Right lobe of liver (tissue), 6 donors: ENCODE measurements around the gene CRHBP. TPM values are rescaled to one million over a fixed set of nuclear protein-coding genes. Genes with fewer than 3 reads are reported as not detected.

Source experiments
- ATAC-seq, 4 donors: fragments of 200-7000 bp; cut with Tn5 transposase; one replicate each; pipeline ENCODE4 v1.9.1; 2020; ENCODE audit warnings: mild to moderate bottlenecking in 4 of 4, moderate library complexity in 4 of 4
- DNase-seq, 3 donors: peaks; one replicate each; pipeline ENCODE4 v3.0.0-alpha.2; 2020
- H3K27ac ChIP-seq, 3 donors: fragments of 200-600 bp; one replicate each; pipeline ENCODE4 v1.8.0; 2022
- H3K27me3 ChIP-seq, 2 donors: fragments of 200-600 bp; one replicate each; pipeline ENCODE4 v1.8.0; 2022
- H3K36me3 ChIP-seq, 4 donors: fragments of 200-600 bp; sonication (generic) in 1 of 4; one replicate each; pipeline versions ENCODE4 v1.5.1 to v1.8.0; 2017 to 2022; ENCODE audit warnings: control low read depth in 1 of 4
- H3K4me1 ChIP-seq, 4 donors: fragments of 200-600 bp; sonication (generic) in 1 of 4; one replicate each; pipeline versions ENCODE4 v1.5.1 to v1.8.0; 2017 to 2022; ENCODE audit warnings: control low read depth in 1 of 4
- H3K4me3 ChIP-seq, 3 donors: fragments of 200-600 bp; one replicate each; pipeline ENCODE4 v1.8.0; 2022
- H3K9me3 ChIP-seq, 4 donors: fragments of 200-600 bp; sonication (generic) in 1 of 4; one replicate each; pipeline versions ENCODE4 v1.5.1 to v1.8.0; 2017 to 2022; ENCODE audit warnings: control low read depth in 1 of 4
- POLR2A ChIP-seq: fragments of 450-650 bp; IDR thresholded peaks from one replicate; pipeline ENCODE4 v1.6.1; 2017; ENCODE audit warnings: antibody characterized with exemption, mild to moderate bottlenecking
- WGBS: methylation state at CpG from one replicate; pipeline ENCODE4 v1.1.6; 2018; ENCODE audit warnings: low coverage, low lambda C conversion rate; ENCODE audit not compliant: insufficient coverage; ENCODE audit errors: missing lambda C conversion rate; 5-methylcytosine and 5-hydroxymethylcytosine counted together
- intact Hi-C, 2 donors: fragments of 100-400 bp; cut with DNase I; formaldehyde crosslinking; loops; one replicate each; pipeline versions ENCODE4 v1.11.2 to v1.14.1; 2022
- total RNA-seq, 6 experiments: library from RNA; depleted of rRNA in 2 of 6; stranded (reverse); fragments of >200 nt in 2 of 6; fragmentation: NEBNext Ultra II Directional in 3 of 6; extraction: Animal tissue kit (Norgen Biotek cat#: 25700) in 3 of 6; gene quantifications; one replicate each; pipeline versions ENCODE4 v1.1.0 to v1.2.4, GENCODE V29; 2016 to 2023
- TF ChIP-seq, protein P1 (sequence below), 4 donors: fragments of 200-600 bp in 3 of 4; fragments of 450-650 bp in 1 of 4; IDR thresholded peaks; one replicate each; pipeline versions ENCODE4 v1.5.1 to v1.8.0; 2016 to 2022; ENCODE audit warnings: antibody characterized with exemption in 4 of 4, mild to moderate bottlenecking in 2 of 4
- donor health status: DM: no; HTN: yes; CAD: no.
- donor health status: DM: no; HTN: no; CAD: no.
- donor health status: DM: no; HTN: no; CAD: no.
- donor health status: DM: no; HTN: yes; CAD: no.
- donor health status: DM: no; HTN: yes; CAD: no.

Gene CRHBP
- total RNA-seq, 6 experiments from 2014 or later = 19.2 to 130 (median 40.6) TPM

DNA sequence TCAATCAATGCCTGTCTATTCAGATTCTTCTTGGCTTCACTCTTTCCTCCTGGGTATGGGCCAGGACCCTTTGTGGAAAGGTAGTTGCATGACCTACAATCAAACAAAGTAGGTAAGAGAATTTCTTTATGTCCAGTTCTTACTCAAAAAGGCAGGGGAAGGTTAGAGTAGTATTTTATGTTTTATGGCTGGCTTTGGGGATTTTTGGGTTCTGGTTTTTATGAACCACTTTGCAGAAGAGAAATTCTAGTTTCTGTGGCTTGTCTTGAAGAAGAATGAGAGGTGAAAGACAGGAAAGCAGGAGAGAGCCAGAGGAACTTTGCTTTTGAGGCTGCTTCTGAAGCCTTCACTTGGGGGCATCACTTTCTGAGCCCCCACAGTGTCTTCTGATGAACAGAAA lies 14.7 kb upstream of the CRHBP start:
- Histone ChIP-seq H3K36me3 (no peaks in the 10 kb centered on the region), H3K4me1 (no peaks in the 10 kb centered on the region), H3K9me3 (no peaks in the 10 kb centered on the region), H3K27ac (no peak overlapping the region), H3K4me3 (no peak overlapping the region), H3K27me3 (no peaks in the 10 kb centered on the region)
- intact Hi-C loops = no loop called here
- ATAC-seq = no peak
- no peak for DNase-seq
- TF ChIP-seq, protein P1, sequence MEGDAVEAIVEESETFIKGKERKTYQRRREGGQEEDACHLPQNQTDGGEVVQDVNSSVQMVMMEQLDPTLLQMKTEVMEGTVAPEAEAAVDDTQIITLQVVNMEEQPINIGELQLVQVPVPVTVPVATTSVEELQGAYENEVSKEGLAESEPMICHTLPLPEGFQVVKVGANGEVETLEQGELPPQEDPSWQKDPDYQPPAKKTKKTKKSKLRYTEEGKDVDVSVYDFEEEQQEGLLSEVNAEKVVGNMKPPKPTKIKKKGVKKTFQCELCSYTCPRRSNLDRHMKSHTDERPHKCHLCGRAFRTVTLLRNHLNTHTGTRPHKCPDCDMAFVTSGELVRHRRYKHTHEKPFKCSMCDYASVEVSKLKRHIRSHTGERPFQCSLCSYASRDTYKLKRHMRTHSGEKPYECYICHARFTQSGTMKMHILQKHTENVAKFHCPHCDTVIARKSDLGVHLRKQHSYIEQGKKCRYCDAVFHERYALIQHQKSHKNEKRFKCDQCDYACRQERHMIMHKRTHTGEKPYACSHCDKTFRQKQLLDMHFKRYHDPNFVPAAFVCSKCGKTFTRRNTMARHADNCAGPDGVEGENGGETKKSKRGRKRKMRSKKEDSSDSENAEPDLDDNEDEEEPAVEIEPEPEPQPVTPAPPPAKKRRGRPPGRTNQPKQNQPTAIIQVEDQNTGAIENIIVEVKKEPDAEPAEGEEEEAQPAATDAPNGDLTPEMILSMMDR (IDR thresholded peaks at IDR 0.05) = no peak
- no peak for TF ChIP-seq POLR2A

DNA sequence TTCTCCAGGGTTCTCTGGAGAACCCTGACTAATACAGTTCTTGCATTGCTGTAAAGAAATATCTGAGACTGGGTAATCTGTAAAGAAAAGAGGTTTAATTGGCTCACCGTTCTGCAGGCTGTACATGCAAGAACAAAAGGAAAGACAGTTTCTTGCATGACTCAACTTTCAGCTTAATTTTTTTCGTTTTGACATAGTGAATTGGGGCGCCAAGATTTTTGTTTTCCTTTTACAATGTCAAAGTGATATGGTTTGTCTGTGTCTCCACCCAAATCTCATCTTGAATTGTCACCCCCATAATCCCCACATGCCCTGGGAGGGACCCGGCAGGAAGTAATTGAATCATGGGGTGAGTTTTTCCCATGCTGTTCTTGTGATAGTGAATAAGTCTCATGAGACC lies 11.8 kb upstream of the CRHBP start:
- H3K9me3 ChIP-seq = no peaks in the 10 kb centered on the region
- no peaks in the 10 kb centered on the region for H3K27me3 ChIP-seq
- ATAC-seq (no peak), DNase-seq (no peak)
- no peaks in the 10 kb centered on the region for H3K4me1 ChIP-seq
- no peak for TF ChIP-seq POLR2A
- TF ChIP-seq, protein P1 (IDR thresholded peaks at IDR 0.05) = no peak
- H3K4me3 ChIP-seq = no peak overlapping the region
- no peak overlapping the region for H3K27ac ChIP-seq
- intact Hi-C loops = no loop called here
- no peaks in the 10 kb centered on the region for H3K36me3 ChIP-seq
- 73% methylated on average over 3 of the region's 4 CpGs for WGBS

DNA sequence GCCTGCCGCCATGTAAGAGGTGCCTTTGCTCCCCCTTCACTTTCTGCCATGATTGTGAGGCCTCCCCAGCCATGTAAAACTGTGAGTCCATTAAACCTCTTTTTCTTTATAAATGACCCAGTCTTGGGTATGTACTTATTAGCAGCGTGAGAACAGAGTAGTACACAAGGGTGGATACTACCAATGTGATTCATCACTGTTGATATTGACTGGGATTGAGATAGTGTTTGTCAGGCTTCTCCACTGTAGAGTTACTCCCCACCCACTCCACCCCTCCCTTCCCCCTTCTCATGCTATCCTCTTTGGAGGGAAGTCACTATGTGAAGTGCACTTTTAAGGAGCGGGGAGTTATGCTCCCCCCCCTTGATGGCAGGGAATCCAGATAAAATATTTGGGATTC lies 11.4 kb upstream of the CRHBP start:
- no peak for DNase-seq
- Histone ChIP-seq H3K36me3 (no peaks in the 10 kb centered on the region), H3K9me3 (no peaks in the 10 kb centered on the region), H3K27ac (no peak overlapping the region), H3K27me3 (no peaks in the 10 kb centered on the region), H3K4me3 (no peak overlapping the region), H3K4me1 (no peaks in the 10 kb centered on the region)
- WGBS = 79% methylated on average over 3 of the region's 3 CpGs
- intact Hi-C loops = no loop called here
- TF ChIP-seq, protein P1 (IDR thresholded peaks at IDR 0.05) = no peak
- TF ChIP-seq POLR2A = no peak
- ATAC-seq = no peak

DNA sequence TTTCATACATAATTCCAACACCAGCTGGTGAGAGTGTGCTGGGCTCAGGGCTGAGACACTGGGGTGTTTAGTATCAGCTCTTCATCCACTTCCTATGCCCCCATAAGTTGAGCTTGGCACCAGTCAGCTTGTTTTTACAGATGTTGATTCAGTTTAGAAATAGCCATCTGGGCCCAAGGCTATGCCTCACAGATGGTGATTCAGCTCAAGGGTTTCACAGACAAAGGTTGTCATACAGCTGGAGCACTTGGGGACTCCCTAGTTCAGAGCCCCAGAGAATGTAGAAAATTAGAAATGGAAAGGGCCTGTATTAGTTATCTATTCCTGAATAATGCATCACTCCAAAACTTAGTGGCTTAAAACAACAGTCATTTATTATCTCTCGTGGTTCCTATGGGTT lies 10.3 kb upstream of the CRHBP start:
- H3K27me3 ChIP-seq = no peaks in the 10 kb centered on the region
- H3K9me3 ChIP-seq = no peaks in the 10 kb centered on the region
- intact Hi-C loops = no loop called here
- WGBS = 100% methylated on average over 1 of the region's 1 CpG
- ATAC-seq = no peak
- TF ChIP-seq POLR2A = no peak
- TF ChIP-seq, protein P1 (IDR thresholded peaks at IDR 0.05) = no peak
- no peaks in the 10 kb centered on the region for H3K36me3 ChIP-seq
- no peak for DNase-seq
- H3K27ac ChIP-seq = no peak overlapping the region
- H3K4me1 ChIP-seq = no peaks in the 10 kb centered on the region
- H3K4me3 ChIP-seq = no peak overlapping the region

DNA sequence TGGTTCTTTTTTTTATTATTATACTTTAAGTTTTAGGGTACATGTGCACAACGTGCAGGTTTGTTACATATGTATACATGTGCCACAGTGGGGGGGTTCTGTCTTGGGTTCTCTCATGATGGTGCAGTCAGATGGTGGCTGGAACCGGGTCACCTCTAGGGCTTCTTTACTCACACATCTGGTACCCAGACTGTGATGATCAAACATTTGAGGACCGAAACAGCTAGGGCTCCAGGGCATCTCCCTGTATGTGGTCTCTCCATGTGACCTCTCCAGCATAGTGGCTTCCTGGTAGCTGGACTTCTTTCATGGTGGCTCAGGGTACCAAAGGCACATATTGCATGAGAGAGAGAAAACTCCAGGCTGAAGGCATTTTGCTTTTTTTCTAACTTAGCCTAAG lies 9.8 kb upstream of the CRHBP start:
- no peak for ATAC-seq
- Histone ChIP-seq H3K36me3 (no peaks in the 10 kb centered on the region), H3K9me3 (no peaks in the 10 kb centered on the region), H3K4me3 (no peak overlapping the region), H3K27me3 (no peaks in the 10 kb centered on the region), H3K4me1 (no peaks in the 10 kb centered on the region), H3K27ac (no peak overlapping the region)
- no peak for TF ChIP-seq POLR2A
- TF ChIP-seq, protein P1 (IDR thresholded peaks at IDR 0.05) = no peak
- 69% methylated on average over 3 of the region's 3 CpGs for WGBS
- intact Hi-C loops = no loop called here
- DNase-seq = no peak
